ENCODE data around the gene GPC2. TPM values are rescaled to one million over a fixed set of nuclear protein-coding genes. Genes with fewer than 3 reads are reported as not detected.

GPC2 gene
- total RNA-seq, 1 donor from 2014 or later = 50.6 TPM

- no peaks in the 10 kb centered on the region for H3K9me3 Mint-ChIP-seq
- TF ChIP-seq, protein P1, sequence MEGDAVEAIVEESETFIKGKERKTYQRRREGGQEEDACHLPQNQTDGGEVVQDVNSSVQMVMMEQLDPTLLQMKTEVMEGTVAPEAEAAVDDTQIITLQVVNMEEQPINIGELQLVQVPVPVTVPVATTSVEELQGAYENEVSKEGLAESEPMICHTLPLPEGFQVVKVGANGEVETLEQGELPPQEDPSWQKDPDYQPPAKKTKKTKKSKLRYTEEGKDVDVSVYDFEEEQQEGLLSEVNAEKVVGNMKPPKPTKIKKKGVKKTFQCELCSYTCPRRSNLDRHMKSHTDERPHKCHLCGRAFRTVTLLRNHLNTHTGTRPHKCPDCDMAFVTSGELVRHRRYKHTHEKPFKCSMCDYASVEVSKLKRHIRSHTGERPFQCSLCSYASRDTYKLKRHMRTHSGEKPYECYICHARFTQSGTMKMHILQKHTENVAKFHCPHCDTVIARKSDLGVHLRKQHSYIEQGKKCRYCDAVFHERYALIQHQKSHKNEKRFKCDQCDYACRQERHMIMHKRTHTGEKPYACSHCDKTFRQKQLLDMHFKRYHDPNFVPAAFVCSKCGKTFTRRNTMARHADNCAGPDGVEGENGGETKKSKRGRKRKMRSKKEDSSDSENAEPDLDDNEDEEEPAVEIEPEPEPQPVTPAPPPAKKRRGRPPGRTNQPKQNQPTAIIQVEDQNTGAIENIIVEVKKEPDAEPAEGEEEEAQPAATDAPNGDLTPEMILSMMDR (IDR thresholded peaks at IDR 0.05; ENCODE audit: unreplicated experiment) = no peak
- no peak overlapping the region for H3K27ac Mint-ChIP-seq
- DNase-seq (ENCODE audit: low spot score in 2 of 2, unreplicated experiment in 2 of 2) = no peak
- H3K27me3 Mint-ChIP-seq (ENCODE audit: low read depth) = no peaks in the 10 kb centered on the region
- H3K4me3 Mint-ChIP-seq = no peak overlapping the region
- H3K36me3 Mint-ChIP-seq = peaks cover 10% of the 10 kb centered on the region
- H3K4me1 Mint-ChIP-seq = peaks cover 16% of the 10 kb centered on the region
Measured at GRCh38 chr7:100154651-100155491, 22.3 kb downstream of the GPC2 start.

DNA sequence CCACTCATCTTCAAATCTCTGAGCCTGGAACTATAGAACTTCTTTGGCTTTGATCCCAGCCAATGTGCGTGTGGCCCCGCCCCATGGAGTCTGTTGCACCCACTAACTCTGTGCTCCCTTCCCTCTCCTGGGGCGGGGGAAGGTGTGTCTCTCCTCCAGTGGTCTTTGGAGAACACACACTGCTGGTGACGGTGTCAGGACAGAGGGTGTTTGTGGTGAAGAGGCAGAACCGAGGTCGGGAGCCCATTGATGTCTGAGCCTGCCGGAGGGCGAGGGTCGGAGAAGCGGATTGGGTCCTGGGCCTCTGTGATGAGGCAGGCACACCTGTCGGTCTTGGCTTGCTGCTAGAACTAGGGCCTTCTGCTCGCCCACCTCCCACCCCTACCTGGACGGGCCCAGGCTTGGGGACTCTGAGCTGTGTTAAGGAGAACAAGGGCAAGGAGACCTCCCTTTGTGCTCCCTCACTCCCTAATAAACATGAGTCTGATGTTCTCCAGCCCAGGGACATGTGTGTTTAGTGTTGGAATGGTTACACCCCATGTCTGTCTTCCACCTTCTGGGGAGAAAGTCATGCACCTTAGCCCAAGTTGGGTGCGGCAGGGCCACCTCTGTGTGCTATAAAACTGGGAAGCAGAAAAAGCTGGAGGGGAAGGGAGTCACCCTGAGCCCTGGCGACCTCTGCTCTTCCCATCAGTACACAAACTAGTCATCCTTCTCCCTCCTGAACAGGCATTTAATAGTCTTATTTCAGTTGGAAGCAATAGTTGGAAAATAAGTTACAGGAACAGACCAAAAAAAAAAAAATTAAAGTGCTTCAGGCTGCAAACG, 23.3 kb downstream of the GPC2 start:
- Mint-ChIP-seq H3K27ac (peak overlapping the region; percentile 22), H3K9me3 (no peaks in the 10 kb centered on the region), H3K27me3 (ENCODE audit: low read depth) (no peaks in the 10 kb centered on the region), H3K4me1 (peaks cover 19% of the 10 kb centered on the region), H3K36me3 (peaks cover 10% of the 10 kb centered on the region), H3K4me3 (no peak overlapping the region)
- no peak for DNase-seq (ENCODE audit: low spot score in 2 of 2, unreplicated experiment in 2 of 2)
- TF ChIP-seq, protein P1 (IDR thresholded peaks at IDR 0.05; ENCODE audit: unreplicated experiment) = no peak

- no peaks in the 10 kb centered on the region for H3K27me3 Mint-ChIP-seq (ENCODE audit: low read depth)
- H3K4me3 Mint-ChIP-seq = no peak overlapping the region
- TF ChIP-seq, protein P1 (IDR thresholded peaks at IDR 0.05; ENCODE audit: unreplicated experiment) = no peak
- H3K4me1 Mint-ChIP-seq = peaks cover 24% of the 10 kb centered on the region
- no peak for DNase-seq (ENCODE audit: low spot score in 2 of 2, unreplicated experiment in 2 of 2)
- peaks cover 10% of the 10 kb centered on the region for H3K36me3 Mint-ChIP-seq
- no peaks in the 10 kb centered on the region for H3K9me3 Mint-ChIP-seq
- no peak overlapping the region for H3K27ac Mint-ChIP-seq
Measured at GRCh38 chr7:100152937-100153666, 24.1 kb downstream of the GPC2 start.

- no peak overlapping the region for H3K27ac Mint-ChIP-seq
- TF ChIP-seq, protein P1 (IDR thresholded peaks at IDR 0.05; ENCODE audit: unreplicated experiment) = no peak
- no peaks in the 10 kb centered on the region for H3K27me3 Mint-ChIP-seq (ENCODE audit: low read depth)
- H3K4me3 Mint-ChIP-seq = no peak overlapping the region
- no peak for DNase-seq (ENCODE audit: low spot score in 2 of 2, unreplicated experiment in 2 of 2)
- peaks cover 21% of the 10 kb centered on the region for H3K4me1 Mint-ChIP-seq
- H3K36me3 Mint-ChIP-seq = peaks cover 10% of the 10 kb centered on the region
- no peaks in the 10 kb centered on the region for H3K9me3 Mint-ChIP-seq
Measured at GRCh38 chr7:100152404-100152803, 24.8 kb downstream of the GPC2 start.

- Mint-ChIP-seq H3K27ac (peak within 1 kb of the TSS; percentile 96), H3K9me3 (no peaks in the 10 kb centered on the region), H3K27me3 (ENCODE audit: low read depth) (no peaks in the 10 kb centered on the region), H3K4me1 (peaks cover 19% of the 10 kb centered on the region), H3K36me3 (peaks cover 10% of the 10 kb centered on the region), H3K4me3 (peak within 1 kb of the TSS; percentile 99)
- TF ChIP-seq, protein P1 (IDR thresholded peaks at IDR 0.05; ENCODE audit: unreplicated experiment) = no peak
- DNase-seq (ENCODE audit: low spot score in 2 of 2, unreplicated experiment in 2 of 2) = peak; percentile 95 to 96
Measured at GRCh38 chr7:100148559-100149328, 28.4 kb downstream of the GPC2 start, which contains the start of gene LAMTOR4. Gene LAMTOR4, plus strand, starts transcription at chr7:100148918. Its CDS starts 55 bp downstream, at chr7:100148973.

Data from mesothelial cell of epicardium (in vitro differentiated cells).